Measurements from ENCODE around the gene CCNY. TPM values are rescaled to one million over a fixed set of nuclear protein-coding genes. Genes with fewer than 3 reads are reported as not detected.
A peak's percentile ranks its signal among the peaks of the same experiment; 100 is the strongest.

The CCNY gene
- total RNA-seq, 3 donors from 2014 or later, result 54.8 to 61.6 (median 58.9) TPM

- ATAC-seq, result no peak
- Mint-ChIP-seq H3K36me3 (ENCODE audit: insufficient read depth) (peaks cover 4% of the 10 kb centered on the region), H3K4me3 (no peak overlapping the region), H3K27me3 (ENCODE audit: low read depth) (no peaks in the 10 kb centered on the region), H3K9me3 (no peaks in the 10 kb centered on the region), H3K4me1 (ENCODE audit: low read depth) (peaks cover 61% of the 10 kb centered on the region)
- DNase-seq, result no peak
Observed at GRCh38 chr10:35420827-35421552, 84.7 kb downstream of the CCNY start.

GRCh38 chr10:35421553-35422178 is 85.4 kb downstream of the CCNY start:
- Mint-ChIP-seq H3K4me3 (no peak overlapping the region), H3K9me3 (no peaks in the 10 kb centered on the region), H3K4me1 (ENCODE audit: low read depth) (peaks cover 62% of the 10 kb centered on the region), H3K36me3 (ENCODE audit: insufficient read depth) (peaks cover 6% of the 10 kb centered on the region), H3K27me3 (ENCODE audit: low read depth) (no peaks in the 10 kb centered on the region)
- DNase-seq (no peak), ATAC-seq (no peak)

GRCh38 chr10:35422228-35422627 is 85.9 kb downstream of the CCNY start:
- H3K36me3 Mint-ChIP-seq (ENCODE audit: insufficient read depth), result peaks cover 6% of the 10 kb centered on the region
- ATAC-seq (no peak), DNase-seq (no peak)
- no peaks in the 10 kb centered on the region for H3K27me3 Mint-ChIP-seq (ENCODE audit: low read depth)
- H3K4me1 Mint-ChIP-seq (ENCODE audit: low read depth), result peaks cover 65% of the 10 kb centered on the region
- H3K9me3 Mint-ChIP-seq, result no peaks in the 10 kb centered on the region
- H3K4me3 Mint-ChIP-seq, result no peak overlapping the region

- Mint-ChIP-seq H3K4me1 (ENCODE audit: low read depth) (peaks cover 65% of the 10 kb centered on the region), H3K27me3 (ENCODE audit: low read depth) (no peaks in the 10 kb centered on the region), H3K4me3 (no peak overlapping the region), H3K36me3 (ENCODE audit: insufficient read depth) (peaks cover 9% of the 10 kb centered on the region), H3K9me3 (no peaks in the 10 kb centered on the region)
- DNase-seq (no peak), ATAC-seq (no peak)
Observed at GRCh38 chr10:35423505-35424306, 87.4 kb downstream of the CCNY start.

- no peak for DNase-seq
- ATAC-seq, result no peak
- H3K4me3 Mint-ChIP-seq, result no peak overlapping the region
- peaks cover 9% of the 10 kb centered on the region for H3K36me3 Mint-ChIP-seq (ENCODE audit: insufficient read depth)
- H3K4me1 Mint-ChIP-seq (ENCODE audit: low read depth), result peaks cover 59% of the 10 kb centered on the region
- no peaks in the 10 kb centered on the region for H3K9me3 Mint-ChIP-seq
- H3K27me3 Mint-ChIP-seq (ENCODE audit: low read depth), result no peaks in the 10 kb centered on the region
Observed at GRCh38 chr10:35424680-35425285, 88.5 kb downstream of the CCNY start.

GRCh38 chr10:35425595-35425994 is 89.3 kb downstream of the CCNY start:
- ATAC-seq (no peak), DNase-seq (no peak)
- Mint-ChIP-seq H3K36me3 (ENCODE audit: insufficient read depth) (peaks cover 9% of the 10 kb centered on the region), H3K9me3 (no peaks in the 10 kb centered on the region), H3K4me1 (ENCODE audit: low read depth) (peaks cover 54% of the 10 kb centered on the region), H3K4me3 (no peak overlapping the region), H3K27me3 (ENCODE audit: low read depth) (no peaks in the 10 kb centered on the region)

- Mint-ChIP-seq H3K27me3 (ENCODE audit: low read depth) (no peaks in the 10 kb centered on the region), H3K9me3 (no peaks in the 10 kb centered on the region), H3K4me3 (no peak overlapping the region), H3K4me1 (ENCODE audit: low read depth) (peaks cover 53% of the 10 kb centered on the region), H3K36me3 (ENCODE audit: insufficient read depth) (peaks cover 8% of the 10 kb centered on the region)
- ATAC-seq (no peak), DNase-seq (no peak)
Observed at GRCh38 chr10:35426657-35427056, 90.3 kb downstream of the CCNY start.

- Mint-ChIP-seq H3K27me3 (ENCODE audit: low read depth) (no peaks in the 10 kb centered on the region), H3K4me1 (ENCODE audit: low read depth) (peaks cover 54% of the 10 kb centered on the region), H3K9me3 (no peaks in the 10 kb centered on the region), H3K4me3 (no peak overlapping the region), H3K36me3 (ENCODE audit: insufficient read depth) (peaks cover 8% of the 10 kb centered on the region)
- ATAC-seq (no peak), DNase-seq (no peak)
Observed at GRCh38 chr10:35427543-35427942, 91.2 kb downstream of the CCNY start.

GRCh38 chr10:35428521-35428920 is 92.2 kb downstream of the CCNY start:
- H3K27me3 Mint-ChIP-seq (ENCODE audit: low read depth), result no peaks in the 10 kb centered on the region
- H3K9me3 Mint-ChIP-seq, result no peaks in the 10 kb centered on the region
- peaks cover 8% of the 10 kb centered on the region for H3K36me3 Mint-ChIP-seq (ENCODE audit: insufficient read depth)
- H3K4me1 Mint-ChIP-seq (ENCODE audit: low read depth), result peaks cover 57% of the 10 kb centered on the region
- ATAC-seq, result no peak
- no peak for DNase-seq
- no peak overlapping the region for H3K4me3 Mint-ChIP-seq

GRCh38 chr10:35432781-35433338 is 96.6 kb downstream of the CCNY start:
- H3K4me3 Mint-ChIP-seq, result no peak overlapping the region
- H3K4me1 Mint-ChIP-seq (ENCODE audit: low read depth), result peaks cover 42% of the 10 kb centered on the region
- no peak for ATAC-seq
- DNase-seq, result no peak
- no peaks in the 10 kb centered on the region for H3K27me3 Mint-ChIP-seq (ENCODE audit: low read depth)
- H3K9me3 Mint-ChIP-seq, result peaks cover 4% of the 10 kb centered on the region
- peaks cover 21% of the 10 kb centered on the region for H3K36me3 Mint-ChIP-seq (ENCODE audit: insufficient read depth)

- ATAC-seq (no peak), DNase-seq (no peak)
- no peaks in the 10 kb centered on the region for H3K27me3 Mint-ChIP-seq (ENCODE audit: low read depth)
- no peak overlapping the region for H3K4me3 Mint-ChIP-seq
- H3K36me3 Mint-ChIP-seq (ENCODE audit: insufficient read depth), result peaks cover 25% of the 10 kb centered on the region
- H3K4me1 Mint-ChIP-seq (ENCODE audit: low read depth), result peaks cover 32% of the 10 kb centered on the region
- peaks cover 10% of the 10 kb centered on the region for H3K9me3 Mint-ChIP-seq
Observed at GRCh38 chr10:35433851-35434426, 97.6 kb downstream of the CCNY start.

GRCh38 chr10:35434533-35434932 is 98.2 kb downstream of the CCNY start:
- H3K4me3 Mint-ChIP-seq, result no peak overlapping the region
- H3K36me3 Mint-ChIP-seq (ENCODE audit: insufficient read depth), result peaks cover 30% of the 10 kb centered on the region
- DNase-seq (no peak), ATAC-seq (peak; percentile 46 to 51)
- no peaks in the 10 kb centered on the region for H3K27me3 Mint-ChIP-seq (ENCODE audit: low read depth)
- peaks cover 38% of the 10 kb centered on the region for H3K4me1 Mint-ChIP-seq (ENCODE audit: low read depth)
- H3K9me3 Mint-ChIP-seq, result peaks cover 16% of the 10 kb centered on the region

GRCh38 chr10:35435824-35436223 is 99.5 kb downstream of the CCNY start:
- Mint-ChIP-seq H3K9me3 (peaks cover 22% of the 10 kb centered on the region), H3K36me3 (ENCODE audit: insufficient read depth) (peaks cover 36% of the 10 kb centered on the region), H3K27me3 (ENCODE audit: low read depth) (no peaks in the 10 kb centered on the region), H3K4me1 (ENCODE audit: low read depth) (peaks cover 41% of the 10 kb centered on the region), H3K4me3 (no peak overlapping the region)
- ATAC-seq, result no peak
- no peak for DNase-seq

- H3K27me3 Mint-ChIP-seq (ENCODE audit: low read depth), result no peaks in the 10 kb centered on the region
- no peak overlapping the region for H3K4me3 Mint-ChIP-seq
- ATAC-seq (no peak), DNase-seq (no peak)
- H3K4me1 Mint-ChIP-seq (ENCODE audit: low read depth), result peaks cover 41% of the 10 kb centered on the region
- peaks cover 36% of the 10 kb centered on the region for H3K36me3 Mint-ChIP-seq (ENCODE audit: insufficient read depth)
- peaks cover 37% of the 10 kb centered on the region for H3K9me3 Mint-ChIP-seq
Observed at GRCh38 chr10:35437829-35438228, 101.5 kb downstream of the CCNY start.

Data from activated T-cell treated with anti-CD3 and anti-CD28 coated beads, Interleukin-2, amount 50 U/mL, for 4 hours (primary cell).